Measurements from ENCODE around the gene SORCS2. TPM values are rescaled to one million over a fixed set of nuclear protein-coding genes. Genes with fewer than 3 reads are reported as not detected.

The SORCS2 gene
- total and polyA plus RNA-seq, 2 of the 13 experiments (the other 11 are each of a cell fraction or from before 2014, with no cell fraction given) = 0.82 to 1.0 TPM

GRCh38 chr4:7444314-7444713 lies 252.0 kb downstream of the SORCS2 start:
- Histone ChIP-seq H3K79me2 (ENCODE audit: insufficient read depth, low read length) (no peaks in the 10 kb centered on the region), H3K4me1 (ENCODE audit: insufficient read depth, low read length) (no peaks in the 10 kb centered on the region; the same call in 1 of the 2 replicates), H2AFZ (ENCODE audit: low read length) (no peak overlapping the region), H3K36me3 (replicated peaks in 1 of 2; ENCODE audit: control insufficient read depth in 1 of 2, insufficient read depth in 2 of 2, low read length in 2 of 2) (no peaks in the 10 kb centered on the region), H3K4me3 (replicated peaks in 1 of 3; ENCODE audit: insufficient read depth in 1 of 3, low read depth in 2 of 3, low read length in 3 of 3) (no peak overlapping the region), H3K4me2 (ENCODE audit: low read depth, low read length) (no peak overlapping the region), H3K27ac (ENCODE audit: extremely low read length, insufficient read depth, low read length) (no peak overlapping the region), H3K9ac (ENCODE audit: insufficient read depth, low read depth, low read length) (no peak overlapping the region), H3K27me3 (ENCODE audit: control insufficient read depth in 1 of 2, insufficient read depth in 2 of 2, low read length in 2 of 2) (peaks cover 0 to 10% of the 10 kb centered on the region in 2 experiments; a peak in 3 of 5 replicates), H3K9me3 (ENCODE audit: low read length) (no peaks in the 10 kb centered on the region), H4K20me1 (ENCODE audit: insufficient read depth, low read length) (no peaks in the 10 kb centered on the region)
- no TSS peak for BruUV-seq (replicated peaks)
- ChIA-PET CTCF (ENCODE audit: low intra/inter-chr PET ratio, low total read pairs) (no interaction called here), POLR2A (no interaction called here)
- 78% methylated on average over 3 of the region's 3 CpGs for WGBS (ENCODE audit: low lambda C conversion rate)
- in situ Hi-C loops (cut with HindIII; ENCODE audit: extremely low pct_ligation_motif_present, low pct_unique_long_range_greater_than_20kb) = no loop called here
- TF ChIP-seq ZNF207 (IDR thresholded peaks at IDR 0.05; ENCODE audit: borderline replicate concordance) (no peak), MBD4 (IDR thresholded peaks at IDR 0.05; ENCODE audit: borderline replicate concordance, low read length) (no peak), HOMEZ (CRISPR knock-in tag; IDR thresholded peaks at IDR 0.05; ENCODE audit: low read depth) (no peak), FOXA1 (IDR thresholded peaks at IDR 0.05) (no peak), FOXA1 (CRISPR knock-in tag; IDR thresholded peaks at IDR 0.05) (no peak), SRF (IDR thresholded peaks at IDR 0.05; ENCODE audit: low read depth, low read length) (no peak), ETV5 (CRISPR knock-in tag; IDR thresholded peaks at IDR 0.05; ENCODE audit: borderline replicate concordance) (no peak), ZKSCAN5 (CRISPR knock-in tag; IDR thresholded peaks at IDR 0.05) (no peak), SCMH1 (CRISPR knock-in tag; IDR thresholded peaks at IDR 0.05; ENCODE audit: borderline replicate concordance) (no peak), ZNF557 (CRISPR knock-in tag; IDR thresholded peaks at IDR 0.05) (no peak), HNF1B (CRISPR knock-in tag; IDR thresholded peaks at IDR 0.05) (no peak), ARNT2 (CRISPR knock-in tag; IDR thresholded peaks at IDR 0.05; ENCODE audit: low read depth) (no peak), SIX1 (CRISPR knock-in tag; IDR thresholded peaks at IDR 0.05; ENCODE audit: borderline replicate concordance) (no peak), SYNCRIP (IDR thresholded peaks at IDR 0.05; ENCODE audit: insufficient read depth, low read depth, low read length) (no peak), PPARG (CRISPR knock-in tag; conservative IDR thresholded peaks at IDR 0.05) (no peak), ATF7 (IDR thresholded peaks at IDR 0.05) (no peak), ATF7 (CRISPR knock-in tag; IDR thresholded peaks at IDR 0.05) (no peak), AGO1 (IDR thresholded peaks at IDR 0.05; ENCODE audit: low read depth, low read length, poor library complexity, severe bottlenecking) (no peak), ZNF562 (CRISPR knock-in tag; IDR thresholded peaks at IDR 0.05; ENCODE audit: borderline replicate concordance) (no peak), PHF20 (CRISPR knock-in tag; IDR thresholded peaks at IDR 0.05) (no peak), HINFP (CRISPR knock-in tag; IDR thresholded peaks at IDR 0.05; ENCODE audit: low read depth) (no peak)
- DNase-seq (ENCODE audit: low spot score) = no peak
- FAIRE-seq = no peak
- intact Hi-C loops (cut with micrococcal nuclease; ENCODE audit: unreplicated experiment) = no loop called here
- ATAC-seq = no peak
